T-helper 1 cell (primary cell): Measurements from ENCODE around the gene PGC.

Experiments used
- DNase-seq, 5 donors: peaks; one replicate each; pipeline ENCODE4 v3.0.0-alpha.2; 2012 to 2020

The PGC gene

GRCh38 chr6:41713159-41713649, 34.0 kb downstream of the PGC start:
- no peak for DNase-seq

- DNase-seq = no peak
Observed at GRCh38 chr6:41712651-41713103, 34.5 kb downstream of the PGC start.

- no peak for DNase-seq
Observed at GRCh38 chr6:41711323-41712038, 35.7 kb downstream of the PGC start.

- DNase-seq = no peak
Observed at GRCh38 chr6:41709375-41709774, 37.8 kb downstream of the PGC start.

- DNase-seq = no peak
Observed at GRCh38 chr6:41708856-41709255, 38.3 kb downstream of the PGC start.

- peak in 2 of 5 donors; percentile 16 to 58 for DNase-seq
Observed at GRCh38 chr6:41707565-41708200, 39.5 kb downstream of the PGC start.

GRCh38 chr6:41706876-41707564, 40.2 kb downstream of the PGC start:
- DNase-seq = no peak

- DNase-seq = peak in 2 of 5 donors; percentile 24 to 83
Observed at GRCh38 chr6:41705996-41706835, 41.0 kb downstream of the PGC start.

- no peak for DNase-seq
Observed at GRCh38 chr6:41705311-41705995, 41.7 kb downstream of the PGC start.

GRCh38 chr6:41704656-41705310, 42.4 kb downstream of the PGC start:
- DNase-seq = no peak

GRCh38 chr6:41704028-41704427, 43.2 kb downstream of the PGC start:
- DNase-seq = no peak

GRCh38 chr6:41702771-41703494, 44.3 kb downstream of the PGC start:
- no peak for DNase-seq

- no peak for DNase-seq
Observed at GRCh38 chr6:41702089-41702745, 45.0 kb downstream of the PGC start.

- DNase-seq = no peak
Observed at GRCh38 chr6:41700463-41701347, 46.5 kb downstream of the PGC start.

GRCh38 chr6:41699063-41699462, 48.1 kb downstream of the PGC start:
- no peak for DNase-seq

- no peak for DNase-seq
Observed at GRCh38 chr6:41697861-41698781, 49.1 kb downstream of the PGC start.

- DNase-seq = no peak
Observed at GRCh38 chr6:41696788-41697187, 50.4 kb downstream of the PGC start.

- no peak for DNase-seq
Observed at GRCh38 chr6:41695825-41696224, 51.4 kb downstream of the PGC start.
